PC-9 (cell line): ENCODE measurements around the gene YIPF2. TPM values are rescaled to one million over a fixed set of nuclear protein-coding genes. Genes with fewer than 3 reads are reported as not detected.
A peak's percentile ranks its signal among the peaks of the same experiment; 100 is the strongest.

Source experiments
- BruUV-seq: library from RNA; stranded (reverse); fragments of 400-500 nt; replicated peaks from 2 replicates; lab custom pipeline; 2021; lab: Mats Ljungman, UMichigan
- CTCF ChIA-PET: fragments of 300-600 bp; sonication (Branson Sonifier 250); formaldehyde crosslinking; loops from one replicate; lab custom pipeline; 2022; ENCODE audit warnings: antibody characterized with exemption; lab: Charles Lee
- POLR2A ChIA-PET: fragments of 300-600 bp; sonication (Branson Sonifier 250); formaldehyde crosslinking; loops from one replicate; lab custom pipeline; 2022; ENCODE audit warnings: antibody characterized with exemption; ENCODE audit not compliant: unreplicated experiment; lab: Charles Lee
- DNase-seq, 2 experiments: peaks; one replicate each; pipeline versions ENCODE4 v3.0.0 to v3.0.0-alpha.2; 2015 to 2022; ENCODE audit warnings: mixed read lengths in 1 of 2
- H2AFZ ChIP-seq: fragments of 200-600 bp; sonication (generic); 2 replicates; pipeline ENCODE4 v1.8.1; 2017; ENCODE audit warnings: antibody characterized with exemption
- H3F3A ChIP-seq: fragments of 200-600 bp; sonication (generic); 2 replicates; pipeline ENCODE4 v1.8.1; 2017; ENCODE audit warnings: antibody characterized with exemption, mild to moderate bottlenecking, low read depth; ENCODE audit not compliant: insufficient read depth
- H3K27ac ChIP-seq: fragments of 200-600 bp; sonication (generic); 2 replicates; pipeline ENCODE4 v1.6.1; 2016; ENCODE audit warnings: mixed run types
- H3K27me3 ChIP-seq: fragments of 200-600 bp; sonication (generic); 2 replicates; pipeline ENCODE4 v1.6.1; 2016; ENCODE audit warnings: low read depth, mixed run types; ENCODE audit not compliant: insufficient read depth
- H3K36me3 ChIP-seq: fragments of 200-600 bp; sonication (generic); 2 replicates; pipeline ENCODE4 v1.6.1; 2016; ENCODE audit warnings: low read depth, mixed run types
- H3K4me1 ChIP-seq: fragments of 200-600 bp; sonication (generic); replicated peaks from 2 replicates; pipeline ENCODE4 v1.6.1; 2016; ENCODE audit warnings: mixed run types; ENCODE audit not compliant: insufficient read depth
- H3K4me2 ChIP-seq: fragments of 200-600 bp; sonication (generic); 2 replicates; pipeline ENCODE4 v1.6.1; 2017; ENCODE audit warnings: mixed run types
- H3K4me3 ChIP-seq: fragments of 200-600 bp; sonication (generic); 2 replicates; pipeline ENCODE4 v1.6.1; 2016; ENCODE audit warnings: mixed run types
- H3K79me2 ChIP-seq: fragments of 200-600 bp; sonication (generic); 2 replicates; pipeline ENCODE4 v1.6.1; 2017; ENCODE audit warnings: low read depth, mixed run types
- H3K9me2 ChIP-seq: fragments of 200-600 bp; sonication (generic); 2 replicates; pipeline ENCODE4 v1.8.1; 2017; ENCODE audit warnings: mild to moderate bottlenecking; ENCODE audit not compliant: insufficient read depth
- H3K9me3 ChIP-seq: fragments of 200-600 bp; sonication (generic); 2 replicates; pipeline ENCODE4 v1.8.1; 2016; ENCODE audit warnings: low read depth; ENCODE audit not compliant: insufficient read depth
- H4K20me1 ChIP-seq: fragments of 200-600 bp; sonication (generic); 2 replicates; pipeline ENCODE4 v1.8.1; 2017; ENCODE audit not compliant: insufficient read depth
- CTCF ChIP-seq: fragments of 200-600 bp; sonication (generic); conservative IDR thresholded peaks from 2 replicates; pipeline ENCODE4 v1.6.1; 2017; ENCODE audit warnings: mixed run types, antibody characterized with exemption, mild to moderate bottlenecking, moderate library complexity
- EZH2 ChIP-seq: fragments of 200-600 bp; sonication (generic); IDR thresholded peaks from 2 replicates; pipeline ENCODE4 v1.8.0; 2017; ENCODE audit warnings: antibody characterized with exemption, low read depth
- intact Hi-C: fragments of 100-400 bp; cut with micrococcal nuclease; formaldehyde crosslinking; loops from one replicate; pipeline ENCODE4 v1.10.0; 2022; ENCODE audit not compliant: unreplicated experiment
- total RNA-seq: library from RNA; stranded (reverse); gene quantifications from 2 replicates; pipeline ENCODE4 v1.2.3, GENCODE V29; 2021

The YIPF2 gene
- total RNA-seq, 1 experiment from 2014 or later: 60.2 TPM

GRCh38 chr19:10920781-10921180, 7.7 kb downstream of the YIPF2 start:
- H3K27ac ChIP-seq: no peak overlapping the region
- H3K4me3 ChIP-seq: no peak overlapping the region
- intact Hi-C loops: no loop called here
- BruUV-seq: no TSS peak
- CTCF ChIA-PET: no interaction called here
- no peaks in the 10 kb centered on the region for H3K9me2 ChIP-seq
- H3K27me3 ChIP-seq: no peaks in the 10 kb centered on the region
- 0 out of 2 replicates have a peak, but pooled peaks cover 8% of the 10 kb centered on the region for H4K20me1 ChIP-seq
- no peak overlapping the region for H2AFZ ChIP-seq
- peaks cover 46% of the 10 kb centered on the region for H3F3A ChIP-seq
- TF ChIP-seq EZH2 (no peak), CTCF (no peak)
- no peaks in the 10 kb centered on the region for H3K9me3 ChIP-seq
- POLR2A ChIA-PET: no interaction called here
- DNase-seq: no peak
- peaks cover 4% of the 10 kb centered on the region; the same call in 1 of the 2 replicates for H3K36me3 ChIP-seq
- H3K4me1 ChIP-seq: peaks cover 2% of the 10 kb centered on the region; the same call in 1 of the 2 replicates
- no peaks in the 10 kb centered on the region for H3K79me2 ChIP-seq
- no peak overlapping the region for H3K4me2 ChIP-seq

- Histone ChIP-seq H3F3A (peaks cover 49% of the 10 kb centered on the region), H3K79me2 (no peaks in the 10 kb centered on the region), H3K36me3 (peaks cover 4% of the 10 kb centered on the region; the same call in 1 of the 2 replicates), H3K27ac (no peak overlapping the region), H4K20me1 (0 out of 2 replicates have a peak, but pooled peaks cover 8% of the 10 kb centered on the region), H3K4me1 (peaks cover 7% of the 10 kb centered on the region; the same call in 1 of the 2 replicates), H2AFZ (no peak overlapping the region), H3K4me2 (no peak overlapping the region), H3K9me3 (no peaks in the 10 kb centered on the region), H3K4me3 (no peak overlapping the region), H3K27me3 (no peaks in the 10 kb centered on the region), H3K9me2 (no peaks in the 10 kb centered on the region)
- ChIA-PET CTCF (interaction anchor here (0.5 kb wide), 1 partner anchor 8 kb away, joined by 4 read pairs; no protein-coding TSS in a partner anchor), POLR2A (no interaction called here)
- no TSS peak for BruUV-seq
- DNase-seq: no peak
- no peak for TF ChIP-seq EZH2
- no peak for TF ChIP-seq CTCF
- intact Hi-C loops: no loop called here
Measured at GRCh38 chr19:10920288-10920655, 8.2 kb downstream of the YIPF2 start.

- CTCF ChIA-PET: interaction anchor here (0.5 to 0.6 kb wide), 2 partner anchors 7 to 343 kb away, joined by 4 to 5 read pairs; no protein-coding TSS in a partner anchor
- BruUV-seq: no TSS peak
- POLR2A ChIA-PET: no interaction called here
- intact Hi-C loops: no loop called here
- H3K27ac ChIP-seq: no peak overlapping the region
- DNase-seq: peak in 1 of 2 experiments; percentile 22
- no peak overlapping the region for H2AFZ ChIP-seq
- H3K4me2 ChIP-seq: no peak overlapping the region
- peaks cover 49% of the 10 kb centered on the region for H3F3A ChIP-seq
- no peak overlapping the region for H3K4me3 ChIP-seq
- H3K27me3 ChIP-seq: no peaks in the 10 kb centered on the region
- H4K20me1 ChIP-seq: 0 out of 2 replicates have a peak, but pooled peaks cover 8% of the 10 kb centered on the region
- no peaks in the 10 kb centered on the region for H3K9me2 ChIP-seq
- TF ChIP-seq EZH2 (no peak), CTCF (no peak)
- H3K36me3 ChIP-seq: peaks cover 4% of the 10 kb centered on the region; the same call in 1 of the 2 replicates
- H3K79me2 ChIP-seq: no peaks in the 10 kb centered on the region
- peaks cover 12% of the 10 kb centered on the region; the same call in 1 of the 2 replicates for H3K4me1 ChIP-seq
- H3K9me3 ChIP-seq: no peaks in the 10 kb centered on the region
Measured at GRCh38 chr19:10919352-10920287, 8.8 kb downstream of the YIPF2 start.
